Gastroesophageal sphincter (tissue), 3 donors: Measurements from ENCODE around the gene ZNF300.

Source experiments
- POLR2A ChIP-seq, 2 donors: fragments of 450-650 bp; IDR thresholded peaks; one replicate each; pipeline ENCODE4 v1.6.1; 2017; ENCODE audit warnings: antibody characterized with exemption in 2 of 2, mild to moderate bottlenecking in 2 of 2, moderate library complexity in 1 of 2
- POLR2AphosphoS5 ChIP-seq: sonication (generic); formaldehyde crosslinking; IDR thresholded peaks from one replicate; pipeline ENCODE4 v1.6.1; 2017; ENCODE audit warnings: antibody characterized with exemption
- TF ChIP-seq, protein P1 (sequence below), 4 experiments: fragments of 200-600 bp in 2 of 4; fragments of 450-650 bp in 2 of 4; sonication (generic) in 1 of 4; IDR thresholded peaks; one replicate each; pipeline ENCODE4 v1.5.1; 2017 to 2019; ENCODE audit warnings: antibody characterized with exemption in 4 of 4, mild to moderate bottlenecking in 2 of 4, moderate library complexity in 2 of 4

DNA sequence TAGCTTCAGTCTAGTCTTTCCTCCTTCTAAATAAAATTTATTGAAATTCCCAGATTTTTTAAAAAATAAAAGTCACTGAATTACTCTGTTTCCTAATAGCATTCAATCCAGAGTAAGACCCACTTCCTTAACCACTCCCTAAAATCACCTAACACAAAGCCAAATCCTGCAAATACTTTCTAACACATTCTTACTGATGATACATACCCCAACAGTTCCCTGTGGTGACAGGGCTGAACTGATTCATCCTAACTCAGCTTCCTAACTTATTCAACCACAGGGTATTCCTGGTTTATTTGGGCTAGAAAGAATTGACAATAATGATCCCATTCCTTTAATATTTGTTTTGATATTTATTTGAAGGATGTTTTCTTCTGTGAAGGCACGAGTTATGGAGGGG lies 40.7 kb upstream of the ZNF300 start:
- TF ChIP-seq, protein P1, sequence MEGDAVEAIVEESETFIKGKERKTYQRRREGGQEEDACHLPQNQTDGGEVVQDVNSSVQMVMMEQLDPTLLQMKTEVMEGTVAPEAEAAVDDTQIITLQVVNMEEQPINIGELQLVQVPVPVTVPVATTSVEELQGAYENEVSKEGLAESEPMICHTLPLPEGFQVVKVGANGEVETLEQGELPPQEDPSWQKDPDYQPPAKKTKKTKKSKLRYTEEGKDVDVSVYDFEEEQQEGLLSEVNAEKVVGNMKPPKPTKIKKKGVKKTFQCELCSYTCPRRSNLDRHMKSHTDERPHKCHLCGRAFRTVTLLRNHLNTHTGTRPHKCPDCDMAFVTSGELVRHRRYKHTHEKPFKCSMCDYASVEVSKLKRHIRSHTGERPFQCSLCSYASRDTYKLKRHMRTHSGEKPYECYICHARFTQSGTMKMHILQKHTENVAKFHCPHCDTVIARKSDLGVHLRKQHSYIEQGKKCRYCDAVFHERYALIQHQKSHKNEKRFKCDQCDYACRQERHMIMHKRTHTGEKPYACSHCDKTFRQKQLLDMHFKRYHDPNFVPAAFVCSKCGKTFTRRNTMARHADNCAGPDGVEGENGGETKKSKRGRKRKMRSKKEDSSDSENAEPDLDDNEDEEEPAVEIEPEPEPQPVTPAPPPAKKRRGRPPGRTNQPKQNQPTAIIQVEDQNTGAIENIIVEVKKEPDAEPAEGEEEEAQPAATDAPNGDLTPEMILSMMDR (IDR thresholded peaks at IDR 0.05) = no peak
- TF ChIP-seq POLR2AphosphoS5 = no peak
- no peak for TF ChIP-seq POLR2A (IDR thresholded peaks at IDR 0.05)
